ENCODE results near the gene JTB.

Gene JTB

GRCh38 chr1:153978274-153978909 lies 918 bp upstream of the JTB start:
- no peak for DNase-seq

- DNase-seq: no peak
These were observed 640 bp downstream of the JTB start for GRCh38 chr1:153976819-153977249.

GRCh38 chr1:153973525-153973924 lies 3.9 kb downstream of the JTB start:
- no peak for DNase-seq

- no peak for DNase-seq
These were observed 4.4 kb downstream of the JTB start for GRCh38 chr1:153973071-153973470.

GRCh38 chr1:153970346-153970745 lies 7.1 kb downstream of the JTB start:
- no peak for DNase-seq

GRCh38 chr1:153968972-153969371 lies 8.5 kb downstream of the JTB start:
- no peak for DNase-seq

- DNase-seq: no peak
These were observed 9.1 kb downstream of the JTB start for GRCh38 chr1:153968408-153968807.

GRCh38 chr1:153968000-153968363 lies 9.5 kb downstream of the JTB start:
- no peak for DNase-seq

- peak; percentile 98 for DNase-seq
These were observed 10.1 kb downstream of the JTB start, which contains the start of gene CREB3L4 for GRCh38 chr1:153967107-153967999. TSS of gene CREB3L4 (plus strand) at chr1:153967902. CDS start at chr1:153968526, 624 bp downstream.

- DNase-seq: no peak
These were observed 13.6 kb downstream of the JTB start for GRCh38 chr1:153963850-153964331.

- peak; percentile 93 for DNase-seq
These were observed 14.2 kb downstream of the JTB start, which contains the start of gene SLC39A1 for GRCh38 chr1:153963030-153963849. TSS of gene SLC39A1 (minus strand) at chr1:153963537. CDS start at chr1:153962715, 822 bp downstream.

- DNase-seq: peak; percentile 46
These were observed 15.1 kb downstream of the JTB start for GRCh38 chr1:153962088-153963029.

GRCh38 chr1:153961421-153961820 lies 16.1 kb downstream of the JTB start:
- DNase-seq: no peak

- no peak for DNase-seq
These were observed 17.3 kb downstream of the JTB start for GRCh38 chr1:153960206-153960605.

- DNase-seq: no peak
These were observed 18.0 kb downstream of the JTB start for GRCh38 chr1:153959454-153959853.

GRCh38 chr1:153958961-153959260 lies 18.6 kb downstream of the JTB start:
- no peak for DNase-seq

GRCh38 chr1:153958111-153958960 lies 19.1 kb downstream of the JTB start, which contains the start of gene CRTC2:
TSS of gene CRTC2 (minus strand) at chr1:153958612. CDS start at chr1:153958497, 115 bp downstream.
- DNase-seq: peak; percentile 99

- peak; percentile 18 for DNase-seq
These were observed 19.7 kb downstream of the JTB start for GRCh38 chr1:153957744-153958110.

- no peak for DNase-seq
These were observed 20.3 kb downstream of the JTB start for GRCh38 chr1:153956997-153957715.

- DNase-seq: no peak
These were observed 22.6 kb downstream of the JTB start for GRCh38 chr1:153954826-153955225.
